Esophagus muscularis mucosa (tissue), 3 donors: ENCODE measurements around the gene RTCA.

ENCODE experiments used
- EP300 ChIP-seq: sonication (generic); formaldehyde crosslinking; IDR thresholded peaks from one replicate; pipeline ENCODE4 v1.6.1; 2017; ENCODE audit warnings: antibody characterized with exemption
- TF ChIP-seq, protein P1 (sequence below), 3 experiments: fragments of 200-600 bp in 2 of 3; fragments of 450-650 bp in 1 of 3; sonication (generic) in 2 of 3; IDR thresholded peaks; one replicate each; pipeline ENCODE4 v1.5.1; 2017 to 2019; ENCODE audit warnings: antibody characterized with exemption in 3 of 3, mild to moderate bottlenecking in 2 of 3, moderate library complexity in 1 of 3

GRCh38 chr1:100250264-100250663, 15.8 kb upstream of the RTCA start:
- no peak for TF ChIP-seq EP300
- TF ChIP-seq, protein P1, sequence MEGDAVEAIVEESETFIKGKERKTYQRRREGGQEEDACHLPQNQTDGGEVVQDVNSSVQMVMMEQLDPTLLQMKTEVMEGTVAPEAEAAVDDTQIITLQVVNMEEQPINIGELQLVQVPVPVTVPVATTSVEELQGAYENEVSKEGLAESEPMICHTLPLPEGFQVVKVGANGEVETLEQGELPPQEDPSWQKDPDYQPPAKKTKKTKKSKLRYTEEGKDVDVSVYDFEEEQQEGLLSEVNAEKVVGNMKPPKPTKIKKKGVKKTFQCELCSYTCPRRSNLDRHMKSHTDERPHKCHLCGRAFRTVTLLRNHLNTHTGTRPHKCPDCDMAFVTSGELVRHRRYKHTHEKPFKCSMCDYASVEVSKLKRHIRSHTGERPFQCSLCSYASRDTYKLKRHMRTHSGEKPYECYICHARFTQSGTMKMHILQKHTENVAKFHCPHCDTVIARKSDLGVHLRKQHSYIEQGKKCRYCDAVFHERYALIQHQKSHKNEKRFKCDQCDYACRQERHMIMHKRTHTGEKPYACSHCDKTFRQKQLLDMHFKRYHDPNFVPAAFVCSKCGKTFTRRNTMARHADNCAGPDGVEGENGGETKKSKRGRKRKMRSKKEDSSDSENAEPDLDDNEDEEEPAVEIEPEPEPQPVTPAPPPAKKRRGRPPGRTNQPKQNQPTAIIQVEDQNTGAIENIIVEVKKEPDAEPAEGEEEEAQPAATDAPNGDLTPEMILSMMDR (IDR thresholded peaks at IDR 0.05) = no peak
